Measurements from ENCODE around the gene DERA.
"Not testable (repeated sequence)": the region's sequence is repeated elsewhere in the genome, so short reads cannot be mapped to it uniquely, and the experiment has no call there.

DERA gene

GRCh38 chr12:15956010-15956409 is 44.9 kb downstream of the DERA start:
- peak overlapping the region in 7 of 21 experiments; percentile 8 to 66 (median 49) for H3K27ac ChIP-seq
- H3K4me3 ChIP-seq = no peak overlapping the region

GRCh38 chr12:15956413-15957185 is 45.5 kb downstream of the DERA start:
- no peak overlapping the region for H3K4me3 ChIP-seq
- H3K27ac ChIP-seq = peak overlapping the region in 11 of 21 experiments; percentile 15 to 71 (median 48)

- peak overlapping the region in 2 of 21 experiments; percentile 7 to 24 for H3K27ac ChIP-seq
- no peak overlapping the region for H3K4me3 ChIP-seq
Measured at GRCh38 chr12:15962760-15963159, 51.6 kb downstream of the DERA start.

- Histone ChIP-seq H3K4me3 (no peak overlapping the region), H3K27ac (peak overlapping the region in 2 of 21 experiments; percentile 7 to 24)
Measured at GRCh38 chr12:15963271-15963670, 52.1 kb downstream of the DERA start.

- H3K27ac ChIP-seq = no peak overlapping the region
- no peak overlapping the region for H3K4me3 ChIP-seq
Measured at GRCh38 chr12:15966426-15966825, 55.3 kb downstream of the DERA start.

- not testable (repeated sequence) for H3K27ac ChIP-seq, H3K4me3 ChIP-seq
Measured at GRCh38 chr12:15967053-15967452, 55.9 kb downstream of the DERA start.

GRCh38 chr12:15971211-15971610 is 60.1 kb downstream of the DERA start:
- no peak overlapping the region for H3K4me3 ChIP-seq
- no peak overlapping the region for H3K27ac ChIP-seq

- H3K27ac ChIP-seq = no peak overlapping the region
- H3K4me3 ChIP-seq = no peak overlapping the region
Measured at GRCh38 chr12:15972894-15973293, 61.8 kb downstream of the DERA start.

- Histone ChIP-seq H3K27ac (peak overlapping the region in 2 of 21 experiments; percentile 46 to 52), H3K4me3 (no peak overlapping the region)
Measured at GRCh38 chr12:15977999-15978951, 67.1 kb downstream of the DERA start.

GRCh38 chr12:15979096-15980092 is 68.3 kb downstream of the DERA start:
- Histone ChIP-seq H3K27ac (peak overlapping the region in 4 of 21 experiments; percentile 20 to 52 (median 35)), H3K4me3 (no peak overlapping the region)

- Histone ChIP-seq H3K4me3 (no peak overlapping the region), H3K27ac (no peak overlapping the region)
Measured at GRCh38 chr12:15982071-15982470, 70.9 kb downstream of the DERA start.

- Histone ChIP-seq H3K4me3 (no peak overlapping the region), H3K27ac (no peak overlapping the region)
Measured at GRCh38 chr12:15982471-15982870, 71.3 kb downstream of the DERA start.

- peak overlapping the region in 1 of 21 experiments; percentile 2 for H3K27ac ChIP-seq
Measured at GRCh38 chr12:15982921-15983320, 71.8 kb downstream of the DERA start.

GRCh38 chr12:15984097-15984800 is 73.1 kb downstream of the DERA start:
- Histone ChIP-seq H3K27ac (no peak overlapping the region), H3K4me3 (no peak overlapping the region)

More at GRCh38 chr12:15982921-15983320, 71.8 kb downstream of the DERA start:
- no peak overlapping the region for H3K4me3 ChIP-seq

- no peak overlapping the region for H3K4me3 ChIP-seq
- H3K27ac ChIP-seq = no peak overlapping the region
Measured at GRCh38 chr12:15984963-15985362, 73.8 kb downstream of the DERA start.

GRCh38 chr12:15987696-15988095 is 76.6 kb downstream of the DERA start:
- H3K27ac ChIP-seq = no peak overlapping the region
- no peak overlapping the region for H3K4me3 ChIP-seq

- Histone ChIP-seq H3K27ac (no peak overlapping the region), H3K4me3 (no peak overlapping the region)
Measured at GRCh38 chr12:15988983-15989755, 78.0 kb downstream of the DERA start.

GRCh38 chr12:15995801-15996200 is 84.7 kb downstream of the DERA start:
- Histone ChIP-seq H3K4me3 (no peak overlapping the region), H3K27ac (no peak overlapping the region)
